Mesendoderm (in vitro differentiated cells): ENCODE measurements around the gene BHLHA15. TPM values are rescaled to one million over a fixed set of nuclear protein-coding genes. Genes with fewer than 3 reads are reported as not detected.

Experiments used
- DNase-seq: peaks from one replicate; pipeline ENCODE4 v3.0.0; 2013
- H2AK5ac ChIP-seq: 2 replicates; pipeline ENCODE4 v1.6.1; 2013; ENCODE audit warnings: low read length, inconsistent platforms
- H2BK120ac ChIP-seq: 2 replicates; pipeline ENCODE4 v1.6.1; 2013; ENCODE audit warnings: low read depth, mild to moderate bottlenecking, low read length, moderate library complexity, mixed read lengths
- H2BK15ac ChIP-seq: replicated peaks from 2 replicates; pipeline ENCODE4 v1.6.1; 2013; ENCODE audit warnings: low read depth, mild to moderate bottlenecking, moderate library complexity
- H2BK5ac ChIP-seq: 2 replicates; pipeline ENCODE4 v1.6.1; 2013; ENCODE audit warnings: low read length, inconsistent platforms
- H3K18ac ChIP-seq: 2 replicates; pipeline ENCODE4 v1.6.1; 2013; ENCODE audit warnings: mild to moderate bottlenecking, low read length, mixed read lengths
- H3K23ac ChIP-seq: one replicate; pipeline ENCODE4 v1.6.1; 2013; ENCODE audit warnings: low read length
- H3K27ac ChIP-seq: 2 replicates; pipeline ENCODE4 v1.5.1; 2013; ENCODE audit warnings: low read depth, mild to moderate bottlenecking, inconsistent platforms, low read length, moderate library complexity
- H3K27me3 ChIP-seq: 2 replicates; pipeline ENCODE4 v1.6.1; 2013; ENCODE audit warnings: low read length, control low read depth, mild to moderate bottlenecking, inconsistent platforms; ENCODE audit not compliant: insufficient read depth, poor library complexity
- H3K36me3 ChIP-seq: 2 replicates; pipeline ENCODE4 v1.6.1; 2013; ENCODE audit warnings: low read length, inconsistent platforms; ENCODE audit not compliant: control insufficient read depth, insufficient read depth
- H3K4ac ChIP-seq: one replicate; pipeline ENCODE4 v1.6.1; 2013; ENCODE audit warnings: low read depth, mild to moderate bottlenecking, low read length, moderate library complexity
- H3K4me1 ChIP-seq: 2 replicates; pipeline ENCODE4 v1.6.1; 2013; ENCODE audit warnings: low read depth, low read length, inconsistent platforms; ENCODE audit not compliant: control insufficient read depth
- H3K4me2 ChIP-seq: 2 replicates; pipeline ENCODE4 v1.6.1; 2013; ENCODE audit warnings: low read length
- H3K4me3 ChIP-seq: 2 replicates; pipeline ENCODE4 v1.5.1; 2013; ENCODE audit warnings: mild to moderate bottlenecking, low read length
- H3K56ac ChIP-seq: one replicate; pipeline ENCODE4 v1.6.1; 2013; ENCODE audit warnings: low read length
- H3K79me1 ChIP-seq: 2 replicates; pipeline ENCODE4 v1.6.1; 2013; ENCODE audit warnings: low read length, inconsistent platforms
- H3K79me2 ChIP-seq: 2 replicates; pipeline ENCODE4 v1.6.1; 2013; ENCODE audit warnings: mild to moderate bottlenecking, low read length; ENCODE audit not compliant: control insufficient read depth, insufficient read depth
- H3K9ac ChIP-seq: 2 replicates; pipeline ENCODE4 v1.6.1; 2013; ENCODE audit warnings: low read length, inconsistent platforms
- H4K5ac ChIP-seq: one replicate; pipeline ENCODE4 v1.6.1; 2013; ENCODE audit warnings: low read length
- H4K8ac ChIP-seq: one replicate; pipeline ENCODE4 v1.6.1; 2013; ENCODE audit warnings: low read depth, mild to moderate bottlenecking, control low read depth, low read length, moderate library complexity
- WGBS: extraction: QIAGEN DNeasy Blood & Tissue Kit; methylation state at CpG from one replicate; pipeline ENCODE4 v1.1.7; 2013; ENCODE audit warnings: low lambda C conversion rate, missing lambda C conversion rate; ENCODE audit not compliant: insufficient coverage; ENCODE audit errors: extremely low coverage; 5-methylcytosine and 5-hydroxymethylcytosine counted together
- polyA plus RNA-seq, 2 experiments: library from polyadenylated mRNA; stranded (reverse); fragments of 200-250 nt; gene quantifications; one replicate each; pipeline ENCODE4 v1.2.3, GENCODE V29; 2013

Gene BHLHA15
- polyA plus RNA-seq (2013, experiment 1 of 2): 1.5 TPM
- 2.0 TPM for polyA plus RNA-seq (2013, experiment 2 of 2)

DNA sequence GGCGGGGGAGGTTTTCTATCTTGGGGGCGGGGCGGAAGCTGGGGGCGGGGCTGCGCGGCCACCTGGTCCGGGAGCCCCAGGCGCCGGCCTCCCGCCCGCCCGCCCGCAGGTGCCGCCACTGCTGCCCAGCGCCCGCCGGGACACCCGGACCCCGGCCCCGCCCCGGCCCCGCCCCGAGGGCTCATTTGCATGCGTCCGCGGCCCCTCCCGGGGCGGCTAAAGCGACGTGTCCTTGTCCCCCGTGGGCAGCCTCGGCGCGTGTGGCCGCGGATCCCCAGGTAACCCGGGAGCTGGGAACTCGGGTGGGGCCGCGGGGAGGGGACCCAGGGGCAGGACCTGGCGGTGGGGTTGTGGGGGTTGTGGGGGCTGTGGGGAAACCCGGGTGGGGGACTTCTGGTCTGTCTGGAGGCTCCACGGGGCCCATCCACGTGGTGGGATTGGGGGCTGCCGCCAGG lies at the start of gene BHLHA15:
Gene BHLHA15, plus strand, starts transcription at position 219 of the 455 bp plus-strand sequence. CDS start 871 bp downstream, outside the sequence.
- Histone ChIP-seq H4K5ac (no peak within 1 kb of the TSS), H2BK5ac (no peak within 1 kb of the TSS), H3K4me3 (no peak within 1 kb of the TSS), H3K23ac (no peak within 1 kb of the TSS), H3K4me1 (no peaks in the 10 kb centered on the region), H2BK15ac (no peak within 1 kb of the TSS), H3K56ac (peak within 1 kb of the TSS; percentile 67), H3K9ac (no peak within 1 kb of the TSS), H3K27me3 (no peaks in the 10 kb centered on the region), H3K4me2 (no peak within 1 kb of the TSS), H3K18ac (no peak within 1 kb of the TSS), H3K79me2 (no peaks in the 10 kb centered on the region), H2AK5ac (no peak within 1 kb of the TSS), H3K79me1 (no peaks in the 10 kb centered on the region), H4K8ac (no peak within 1 kb of the TSS), H3K27ac (no peak within 1 kb of the TSS), H3K36me3 (no peaks in the 10 kb centered on the region), H3K4ac (no peak within 1 kb of the TSS), H2BK120ac (no peak within 1 kb of the TSS)
- peak; percentile 28 for DNase-seq
- no CpG with 5 or more reads among the region's 45 CpGs for WGBS

DNA sequence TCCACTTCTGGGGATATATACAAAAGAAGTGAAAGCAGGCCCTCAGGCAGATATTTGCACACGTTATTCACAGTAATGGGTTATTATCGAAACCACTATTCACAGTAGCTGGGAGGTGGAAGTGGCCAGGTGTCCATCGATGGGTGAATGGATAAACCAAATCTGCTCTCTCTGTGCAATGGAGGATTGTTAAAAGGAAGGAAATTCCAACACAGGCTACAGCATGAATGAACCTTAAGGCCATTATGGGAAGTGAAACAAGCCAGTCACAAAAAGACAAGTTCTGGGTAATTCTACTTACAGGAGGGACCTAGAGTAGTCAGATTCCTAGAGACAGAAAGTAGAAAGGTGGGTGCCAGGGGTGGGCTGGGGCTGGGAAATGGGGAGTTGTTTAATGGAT lies 48.5 kb upstream of the BHLHA15 start:
- no peak overlapping the region for H2BK5ac ChIP-seq
- H3K4me3 ChIP-seq: no peak overlapping the region
- H2BK15ac ChIP-seq: no peak overlapping the region
- H3K27me3 ChIP-seq: no peaks in the 10 kb centered on the region
- H4K5ac ChIP-seq: no peak overlapping the region
- H3K9ac ChIP-seq: no peak overlapping the region
- no peak overlapping the region for H3K56ac ChIP-seq
- no peak overlapping the region for H2BK120ac ChIP-seq
- H3K4ac ChIP-seq: no peak overlapping the region
- no peaks in the 10 kb centered on the region for H3K36me3 ChIP-seq
- no peak overlapping the region for H3K4me2 ChIP-seq
- no CpG with 5 or more reads among the region's 3 CpGs for WGBS
- no peak overlapping the region for H2AK5ac ChIP-seq
- H3K27ac ChIP-seq: no peak overlapping the region
- H4K8ac ChIP-seq: no peak overlapping the region
- no peak for DNase-seq
- H3K79me2 ChIP-seq: no peaks in the 10 kb centered on the region
- no peaks in the 10 kb centered on the region for H3K4me1 ChIP-seq
- H3K23ac ChIP-seq: no peak overlapping the region
- H3K79me1 ChIP-seq: peaks cover 3% of the 10 kb centered on the region
- H3K18ac ChIP-seq: no peak overlapping the region

DNA sequence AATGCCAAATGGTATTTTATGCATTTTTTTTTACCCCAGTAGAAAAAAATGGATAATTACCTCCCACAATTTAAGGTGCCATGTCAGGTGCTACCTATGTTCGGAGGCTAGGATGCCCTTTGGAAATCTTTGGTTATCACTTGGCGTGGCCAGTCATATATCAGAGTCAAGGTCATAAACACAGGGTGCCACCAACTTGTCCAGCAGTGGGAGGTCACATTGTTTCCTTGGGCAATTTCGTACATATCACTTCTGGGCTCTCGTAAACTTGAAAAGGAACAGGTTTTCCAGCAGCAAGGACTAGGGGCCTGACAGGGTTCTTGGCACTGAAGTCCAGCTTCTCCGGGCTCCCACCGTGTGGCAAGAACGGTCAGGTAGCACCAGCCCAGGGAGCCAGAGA lies 48.0 kb upstream of the BHLHA15 start:
- Histone ChIP-seq H3K9ac (no peak overlapping the region), H4K5ac (no peak overlapping the region), H2BK15ac (no peak overlapping the region), H3K79me1 (peaks cover 3% of the 10 kb centered on the region), H3K56ac (no peak overlapping the region), H3K27ac (no peak overlapping the region), H3K27me3 (no peaks in the 10 kb centered on the region), H4K8ac (no peak overlapping the region), H2BK5ac (no peak overlapping the region), H3K18ac (no peak overlapping the region), H2BK120ac (no peak overlapping the region), H3K4ac (no peak overlapping the region), H3K79me2 (no peaks in the 10 kb centered on the region), H3K4me3 (no peak overlapping the region), H3K36me3 (no peaks in the 10 kb centered on the region), H3K4me1 (no peaks in the 10 kb centered on the region), H3K4me2 (no peak overlapping the region), H3K23ac (no peak overlapping the region), H2AK5ac (no peak overlapping the region)
- no CpG with 5 or more reads among the region's 7 CpGs for WGBS
- DNase-seq: no peak

DNA sequence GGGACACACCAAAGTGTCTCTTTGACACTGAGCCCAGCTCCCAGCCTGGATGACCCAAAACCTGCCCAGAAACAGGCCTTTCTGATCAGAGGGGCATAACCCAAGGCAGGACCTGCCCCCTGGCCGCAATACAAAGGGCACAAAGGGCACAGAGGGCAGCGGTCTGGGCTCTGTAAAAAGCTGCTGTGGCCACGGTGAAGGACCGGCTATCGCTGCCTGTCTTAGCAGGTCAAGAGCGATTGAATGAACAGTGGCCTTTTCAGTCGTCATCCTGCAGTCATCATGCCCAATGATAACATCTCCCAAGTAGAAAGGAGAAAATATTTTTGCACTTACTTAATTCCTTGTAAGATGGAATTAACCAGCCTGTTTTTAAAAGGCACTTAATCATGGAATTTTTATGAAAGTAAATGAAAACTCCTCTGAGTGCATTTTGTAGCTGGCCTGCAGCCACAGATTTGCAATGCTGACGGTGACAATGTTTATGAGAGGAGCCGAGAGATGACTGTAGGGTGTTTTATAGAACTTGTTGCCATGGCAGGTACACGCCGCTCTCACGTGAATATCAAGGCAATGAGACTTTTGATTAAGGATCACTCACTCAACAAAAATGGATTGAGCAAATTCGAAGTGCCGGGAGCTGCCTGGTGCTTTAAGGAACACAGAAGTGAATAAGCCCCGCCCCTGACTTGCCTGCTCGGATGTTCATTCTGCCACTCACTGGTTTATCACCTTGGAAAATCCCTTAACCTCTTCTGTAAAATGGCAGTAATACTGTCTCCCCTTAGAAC lies 47.3 kb upstream of the BHLHA15 start:
- no CpG with 5 or more reads among the region's 16 CpGs for WGBS

DNA sequence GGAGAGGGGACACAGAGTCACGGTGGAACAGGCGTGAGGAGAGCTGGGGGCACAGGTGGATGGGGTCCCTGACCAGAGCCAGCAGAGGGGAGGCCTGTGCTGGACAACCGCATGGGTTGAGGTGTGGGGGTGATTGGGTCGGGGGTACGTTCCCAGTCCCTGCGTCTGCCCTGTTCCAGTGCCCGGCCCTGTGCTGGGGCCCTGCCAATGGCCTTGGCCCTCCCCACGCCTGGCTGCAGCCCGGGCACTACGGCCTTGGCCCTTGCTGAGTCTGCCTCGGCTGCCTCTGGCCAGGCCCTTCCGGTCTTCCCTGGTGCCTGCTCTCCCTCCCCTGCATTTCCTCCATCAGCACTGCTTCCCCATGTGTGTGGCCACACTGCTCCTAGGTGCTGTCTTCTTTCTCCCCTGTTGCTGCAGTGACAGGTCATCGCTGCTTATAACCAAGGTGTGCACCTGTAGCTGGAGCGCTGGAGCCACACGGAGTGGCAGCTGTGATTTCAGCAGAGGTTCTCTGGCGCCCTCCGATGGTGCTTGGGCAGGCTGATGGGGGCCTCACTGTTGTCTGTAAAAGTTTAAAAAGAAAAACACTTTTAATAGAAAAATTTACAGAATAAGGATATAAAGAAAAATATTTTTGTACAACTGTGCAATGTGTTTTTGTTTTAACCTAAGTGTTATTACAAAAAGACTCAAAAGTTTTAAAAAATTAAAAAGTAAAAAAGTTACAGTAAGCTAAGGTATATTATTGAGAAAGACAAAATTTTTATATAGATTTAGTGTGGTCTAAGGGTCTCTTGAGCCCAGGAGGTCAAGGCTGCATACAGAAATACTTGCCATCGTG lies 45.2 kb upstream of the BHLHA15 start:
- Histone ChIP-seq H3K9ac (no peak overlapping the region), H3K79me2 (no peaks in the 10 kb centered on the region), H3K18ac (no peak overlapping the region), H4K8ac (no peak overlapping the region), H3K27ac (no peak overlapping the region), H2BK5ac (no peak overlapping the region), H4K5ac (no peak overlapping the region), H3K4me3 (no peak overlapping the region), H3K56ac (no peak overlapping the region), H3K23ac (no peak overlapping the region), H3K79me1 (peaks cover 3% of the 10 kb centered on the region), H2BK15ac (no peak overlapping the region), H3K4me1 (no peaks in the 10 kb centered on the region), H2BK120ac (no peak overlapping the region), H3K27me3 (no peaks in the 10 kb centered on the region), H2AK5ac (no peak overlapping the region), H3K4ac (no peak overlapping the region), H3K4me2 (no peak overlapping the region), H3K36me3 (no peaks in the 10 kb centered on the region)
- WGBS: no CpG with 5 or more reads among the region's 18 CpGs
- peak; percentile 62 for DNase-seq

More for the DNA sequence above, 47.3 kb upstream of the BHLHA15 start:
- Histone ChIP-seq H2AK5ac (no peak overlapping the region), H4K8ac (no peak overlapping the region), H3K9ac (no peak overlapping the region), H2BK5ac (no peak overlapping the region), H3K23ac (no peak overlapping the region), H3K4me2 (no peak overlapping the region), H3K79me1 (peaks cover 3% of the 10 kb centered on the region), H3K79me2 (no peaks in the 10 kb centered on the region), H3K4me3 (no peak overlapping the region), H2BK120ac (no peak overlapping the region), H3K4me1 (no peaks in the 10 kb centered on the region), H3K4ac (no peak overlapping the region), H3K27me3 (no peaks in the 10 kb centered on the region), H3K56ac (no peak overlapping the region), H4K5ac (no peak overlapping the region), H2BK15ac (no peak overlapping the region), H3K18ac (no peak overlapping the region), H3K36me3 (no peaks in the 10 kb centered on the region), H3K27ac (no peak overlapping the region)
- DNase-seq: no peak
